ENCODE measurements around the gene CAMK1D. TPM values are rescaled to one million over a fixed set of nuclear protein-coding genes. Genes with fewer than 3 reads are reported as not detected.

The CAMK1D gene
- polyA plus RNA-seq, 1 experiment: 8.2 TPM

- H3K27ac ChIP-seq (ENCODE audit: low read depth, low read length): no peak overlapping the region
- peaks cover 4% of the 10 kb centered on the region; the same call in 1 of the 2 replicates for H3K9me3 ChIP-seq (ENCODE audit: control insufficient read depth, insufficient read depth, low read length)
- ChIA-PET POLR2A (no interaction called here), CTCF (no interaction called here)
- H3K4me3 ChIP-seq (ENCODE audit: low read depth, low read length): no peak overlapping the region
- no peak for TF ChIP-seq CTCF (IDR thresholded peaks at IDR 0.05; ENCODE audit: low read depth, low read length)
- peaks cover 2% of the 10 kb centered on the region for H3K27me3 ChIP-seq (ENCODE audit: control insufficient read depth, insufficient read depth, low read length)
- no peak for DNase-seq (ENCODE audit: low read depth, low spot score)
Observed at GRCh38 chr10:12510501-12510941, 161.2 kb downstream of the CAMK1D start.

GRCh38 chr10:12510984-12511383 is 161.6 kb downstream of the CAMK1D start:
- CTCF ChIA-PET: no interaction called here
- POLR2A ChIA-PET: no interaction called here
- Histone ChIP-seq H3K9me3 (ENCODE audit: control insufficient read depth, insufficient read depth, low read length) (peaks cover 4% of the 10 kb centered on the region; the same call in 1 of the 2 replicates), H3K4me3 (ENCODE audit: low read depth, low read length) (no peak overlapping the region), H3K27ac (ENCODE audit: low read depth, low read length) (no peak overlapping the region), H3K27me3 (ENCODE audit: control insufficient read depth, insufficient read depth, low read length) (peaks cover 2% of the 10 kb centered on the region)
- no peak for DNase-seq (ENCODE audit: low read depth, low spot score)
- TF ChIP-seq CTCF (IDR thresholded peaks at IDR 0.05; ENCODE audit: low read depth, low read length): no peak

DNA sequence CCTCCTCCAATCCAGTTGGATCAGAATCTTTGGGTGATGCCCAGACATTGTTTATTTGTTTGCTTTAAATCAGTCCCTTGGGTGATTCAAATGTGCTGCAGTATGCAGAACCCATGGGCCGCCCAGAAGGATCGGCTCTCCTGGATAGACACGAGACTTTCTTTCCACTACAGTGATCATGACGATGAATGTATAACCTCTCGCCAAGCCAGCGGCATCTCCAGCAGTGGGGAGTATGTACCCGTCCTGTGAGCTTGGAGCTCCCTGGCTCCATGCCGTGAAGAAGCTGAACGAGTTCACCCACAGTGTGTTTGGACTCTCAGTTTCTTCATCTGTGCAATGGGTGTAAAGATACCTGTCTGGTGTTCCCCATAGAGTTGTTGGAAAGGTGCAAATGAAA is 162.3 kb downstream of the CAMK1D start:
- no peak for DNase-seq (ENCODE audit: low read depth, low spot score)
- ChIA-PET POLR2A (no interaction called here), CTCF (interaction anchor here (0.9 kb wide), 1 partner anchor 13 kb away, joined by 3 read pairs; no protein-coding TSS in a partner anchor)
- H3K27me3 ChIP-seq (ENCODE audit: control insufficient read depth, insufficient read depth, low read length): peaks cover 2% of the 10 kb centered on the region
- no peak overlapping the region for H3K4me3 ChIP-seq (ENCODE audit: low read depth, low read length)
- peaks cover under 1% of the 10 kb centered on the region; the same call in 1 of the 2 replicates for H3K9me3 ChIP-seq (ENCODE audit: control insufficient read depth, insufficient read depth, low read length)
- H3K27ac ChIP-seq (ENCODE audit: low read depth, low read length): no peak overlapping the region
- TF ChIP-seq CTCF (IDR thresholded peaks at IDR 0.05; ENCODE audit: low read depth, low read length): no peak

DNA sequence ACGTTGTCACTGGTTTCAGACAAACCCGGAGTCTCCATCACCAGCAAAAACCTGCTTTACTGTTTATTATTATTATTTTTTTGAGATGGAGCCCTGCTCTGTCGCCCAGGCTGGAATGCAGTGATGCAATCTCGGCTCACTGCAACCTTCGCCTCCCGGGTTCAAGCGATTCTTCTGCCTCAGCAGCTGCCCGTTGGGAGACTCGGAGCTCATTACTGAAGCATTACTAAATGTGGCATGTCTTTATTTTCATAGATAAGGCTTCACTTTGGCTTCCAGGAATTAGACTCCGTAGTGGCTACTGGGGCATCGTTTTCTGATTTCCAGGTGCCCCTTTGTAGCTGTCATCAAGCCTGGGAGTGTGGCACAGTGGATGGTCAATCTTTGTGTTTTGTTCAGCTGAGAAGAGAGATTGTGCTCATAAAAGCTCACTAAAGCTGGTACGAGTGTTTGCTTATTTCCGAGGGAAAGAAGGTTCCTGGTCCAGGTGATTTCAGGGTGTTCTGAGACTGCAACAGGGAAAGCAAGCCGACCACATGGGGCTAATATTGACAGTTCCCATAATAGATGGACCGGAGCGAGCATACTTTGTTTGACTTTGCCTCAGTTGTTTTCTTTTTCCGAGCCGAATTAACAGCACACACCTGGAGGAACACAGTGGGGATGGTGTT is 163.1 kb downstream of the CAMK1D start:
- TF ChIP-seq CTCF (IDR thresholded peaks at IDR 0.05; ENCODE audit: low read depth, low read length): no peak
- H3K9me3 ChIP-seq (ENCODE audit: control insufficient read depth, insufficient read depth, low read length): no peaks in the 10 kb centered on the region
- no peak overlapping the region for H3K27ac ChIP-seq (ENCODE audit: low read depth, low read length)
- H3K4me3 ChIP-seq (ENCODE audit: low read depth, low read length): no peak overlapping the region
- peaks cover 2% of the 10 kb centered on the region for H3K27me3 ChIP-seq (ENCODE audit: control insufficient read depth, insufficient read depth, low read length)
- ChIA-PET CTCF (interaction anchor here (0.6 to 0.9 kb wide), 2 partner anchors 13 to 592 kb away, joined by 3 to 5 read pairs; no protein-coding TSS in a partner anchor), POLR2A (no interaction called here)
- DNase-seq (ENCODE audit: low read depth, low spot score): no peak

DNA sequence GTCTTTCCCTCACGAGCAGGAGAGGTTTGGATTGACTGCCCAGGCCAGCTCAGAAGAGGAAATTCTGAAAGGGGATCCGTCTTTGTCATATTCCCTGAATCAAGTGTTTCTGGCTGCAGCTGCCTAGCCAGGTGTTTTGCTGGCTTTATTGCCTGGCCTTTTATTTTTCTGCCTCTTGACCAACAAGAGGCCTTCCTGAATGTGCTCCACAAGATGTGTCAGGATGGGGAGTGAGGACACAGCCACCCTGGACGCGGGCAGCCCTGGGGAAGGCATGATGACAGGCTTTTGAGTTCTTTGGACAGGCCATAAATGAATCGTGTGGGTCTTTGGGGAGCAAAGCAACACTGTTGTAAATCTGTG is 163.6 kb downstream of the CAMK1D start:
- H3K4me3 ChIP-seq (ENCODE audit: low read depth, low read length): no peak overlapping the region
- no peaks in the 10 kb centered on the region for H3K9me3 ChIP-seq (ENCODE audit: control insufficient read depth, insufficient read depth, low read length)
- TF ChIP-seq CTCF (IDR thresholded peaks at IDR 0.05; ENCODE audit: low read depth, low read length): no peak
- H3K27ac ChIP-seq (ENCODE audit: low read depth, low read length): no peak overlapping the region
- ChIA-PET POLR2A (no interaction called here), CTCF (interaction anchor here (0.6 kb wide), 1 partner anchor 591 kb away, joined by 5 read pairs; no protein-coding TSS in a partner anchor)
- H3K27me3 ChIP-seq (ENCODE audit: control insufficient read depth, insufficient read depth, low read length): no peaks in the 10 kb centered on the region
- DNase-seq (ENCODE audit: low read depth, low spot score): no peak

Data from AG04450 (cell line).